GM18909 (cell line): ENCODE data around the gene IGSF10.
"Not testable (repeated sequence)": the region's sequence is repeated elsewhere in the genome, so short reads cannot be mapped to it uniquely, and the experiment has no call there.

Experiments
- ATAC-seq: cut with Tn5 transposase; IDR thresholded peaks from one replicate; pipeline ENCODE4 v1.9.1; 2021; ENCODE audit warnings: mild to moderate bottlenecking; ENCODE audit not compliant: unreplicated experiment, poor library complexity

IGSF10 gene, protein sequence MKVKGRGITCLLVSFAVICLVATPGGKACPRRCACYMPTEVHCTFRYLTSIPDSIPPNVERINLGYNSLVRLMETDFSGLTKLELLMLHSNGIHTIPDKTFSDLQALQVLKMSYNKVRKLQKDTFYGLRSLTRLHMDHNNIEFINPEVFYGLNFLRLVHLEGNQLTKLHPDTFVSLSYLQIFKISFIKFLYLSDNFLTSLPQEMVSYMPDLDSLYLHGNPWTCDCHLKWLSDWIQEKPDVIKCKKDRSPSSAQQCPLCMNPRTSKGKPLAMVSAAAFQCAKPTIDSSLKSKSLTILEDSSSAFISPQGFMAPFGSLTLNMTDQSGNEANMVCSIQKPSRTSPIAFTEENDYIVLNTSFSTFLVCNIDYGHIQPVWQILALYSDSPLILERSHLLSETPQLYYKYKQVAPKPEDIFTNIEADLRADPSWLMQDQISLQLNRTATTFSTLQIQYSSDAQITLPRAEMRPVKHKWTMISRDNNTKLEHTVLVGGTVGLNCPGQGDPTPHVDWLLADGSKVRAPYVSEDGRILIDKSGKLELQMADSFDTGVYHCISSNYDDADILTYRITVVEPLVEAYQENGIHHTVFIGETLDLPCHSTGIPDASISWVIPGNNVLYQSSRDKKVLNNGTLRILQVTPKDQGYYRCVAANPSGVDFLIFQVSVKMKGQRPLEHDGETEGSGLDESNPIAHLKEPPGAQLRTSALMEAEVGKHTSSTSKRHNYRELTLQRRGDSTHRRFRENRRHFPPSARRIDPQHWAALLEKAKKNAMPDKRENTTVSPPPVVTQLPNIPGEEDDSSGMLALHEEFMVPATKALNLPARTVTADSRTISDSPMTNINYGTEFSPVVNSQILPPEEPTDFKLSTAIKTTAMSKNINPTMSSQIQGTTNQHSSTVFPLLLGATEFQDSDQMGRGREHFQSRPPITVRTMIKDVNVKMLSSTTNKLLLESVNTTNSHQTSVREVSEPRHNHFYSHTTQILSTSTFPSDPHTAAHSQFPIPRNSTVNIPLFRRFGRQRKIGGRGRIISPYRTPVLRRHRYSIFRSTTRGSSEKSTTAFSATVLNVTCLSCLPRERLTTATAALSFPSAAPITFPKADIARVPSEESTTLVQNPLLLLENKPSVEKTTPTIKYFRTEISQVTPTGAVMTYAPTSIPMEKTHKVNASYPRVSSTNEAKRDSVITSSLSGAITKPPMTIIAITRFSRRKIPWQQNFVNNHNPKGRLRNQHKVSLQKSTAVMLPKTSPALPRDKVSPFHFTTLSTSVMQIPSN (N-terminal part only)

DNA sequence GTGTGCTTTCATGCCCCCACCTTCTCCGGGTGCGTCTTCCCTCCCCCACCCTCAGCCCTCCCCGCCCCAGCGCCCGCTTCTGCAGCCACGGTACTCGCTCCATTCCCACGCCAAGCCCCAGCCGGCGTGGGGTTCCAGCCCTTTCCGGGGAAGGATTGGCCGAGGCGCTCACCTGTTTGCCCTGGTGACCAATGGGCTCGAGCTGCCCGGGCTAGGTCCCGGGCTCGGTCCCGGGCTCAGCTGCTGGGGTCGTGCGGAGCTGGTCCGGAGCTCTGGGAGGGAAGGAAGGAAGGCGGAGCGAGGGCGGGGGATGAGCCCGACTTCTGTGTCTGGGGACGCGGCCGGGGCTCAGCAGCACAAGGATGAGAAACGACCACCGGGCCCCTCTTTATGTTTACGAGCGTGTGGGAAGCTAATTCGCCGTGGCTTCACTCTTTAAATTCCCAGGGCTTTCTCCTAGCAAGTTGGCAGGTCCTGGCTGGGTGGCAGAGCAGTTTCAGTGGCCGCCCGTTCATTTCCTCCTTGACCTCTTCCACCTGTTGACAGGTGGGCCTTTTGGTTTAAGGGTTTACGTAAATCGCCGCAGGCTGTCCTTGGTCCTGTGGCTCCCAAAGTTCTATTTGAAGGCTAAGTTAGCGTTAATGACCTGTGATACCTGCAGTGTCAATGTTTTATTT is at the start of gene IGSF10:
TSS of gene IGSF10 (minus strand) at position 288 of the 677 bp plus-strand sequence. CDS start 2,352 bp downstream, outside the sequence.
- ATAC-seq = no peak

DNA sequence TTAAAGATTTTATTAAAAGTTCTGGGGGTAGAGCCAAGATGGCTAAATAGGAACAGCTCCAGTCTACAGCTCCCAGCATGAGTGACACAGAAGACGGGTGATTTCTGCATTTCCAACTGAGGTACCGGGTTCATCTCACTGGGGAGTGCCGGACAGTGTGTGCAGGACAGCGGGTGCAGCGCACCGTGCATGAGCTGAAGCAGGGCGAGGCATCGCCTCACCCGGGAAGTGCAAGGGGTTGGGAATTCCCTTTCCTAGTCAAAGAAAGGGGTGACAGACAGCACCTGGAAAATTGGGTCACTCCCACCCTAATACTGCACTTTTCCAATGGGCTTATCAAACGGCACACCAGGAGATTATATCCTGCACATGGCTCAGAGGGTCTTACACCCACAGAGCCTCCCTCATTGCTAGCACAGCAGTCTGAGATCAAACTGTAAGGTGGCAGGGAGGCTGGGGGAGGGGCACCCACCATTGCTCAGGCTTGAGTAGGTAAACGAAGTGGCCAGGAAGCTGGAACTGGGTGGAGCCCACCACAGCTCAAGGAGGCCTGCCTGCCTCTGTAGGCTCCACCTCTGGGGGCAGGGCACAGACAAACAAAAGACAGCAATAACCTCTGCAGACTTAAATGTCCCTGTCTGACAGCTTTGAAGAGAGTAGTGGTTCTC is 48.7 kb upstream of the IGSF10 start:
- not testable (repeated sequence) for ATAC-seq

DNA sequence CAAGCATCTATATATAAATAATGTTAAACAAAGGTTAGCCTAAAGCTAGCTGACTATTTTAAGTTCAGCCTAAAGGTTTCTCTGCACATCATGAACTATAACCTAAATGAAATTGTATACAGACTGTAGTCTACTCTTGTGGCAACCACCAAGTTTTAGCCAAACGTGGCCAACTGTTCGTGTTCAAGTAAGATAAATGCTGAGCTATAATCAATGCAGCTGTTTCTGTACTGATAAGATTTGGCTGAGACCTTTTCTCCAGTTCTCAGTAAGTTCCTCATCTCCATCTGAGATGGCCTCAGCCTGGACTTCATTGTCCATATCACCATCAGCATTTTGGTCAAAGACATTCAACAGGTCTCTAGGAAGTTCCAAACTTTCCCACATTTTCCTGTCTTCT is 43.7 kb upstream of the IGSF10 start:
- ATAC-seq = no peak

DNA sequence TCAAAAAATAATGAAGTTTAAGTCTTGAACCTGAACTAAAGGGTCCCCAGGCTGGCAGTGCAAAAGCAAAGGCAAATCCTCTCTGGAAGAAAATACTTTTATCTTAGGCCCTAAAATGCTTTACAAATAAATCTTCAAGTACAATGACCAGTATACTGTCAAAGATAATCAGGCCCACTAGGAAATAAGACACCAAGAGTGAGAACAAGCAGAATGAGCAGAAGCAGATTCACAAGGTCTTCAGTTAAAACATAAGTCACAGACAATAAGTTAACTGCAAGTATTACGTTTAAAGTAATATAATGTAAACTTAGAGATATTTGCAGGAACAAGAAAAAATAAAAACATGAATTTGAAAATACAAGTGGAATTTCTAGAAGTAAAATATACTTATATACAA is 42.2 kb upstream of the IGSF10 start:
- no peak for ATAC-seq

DNA sequence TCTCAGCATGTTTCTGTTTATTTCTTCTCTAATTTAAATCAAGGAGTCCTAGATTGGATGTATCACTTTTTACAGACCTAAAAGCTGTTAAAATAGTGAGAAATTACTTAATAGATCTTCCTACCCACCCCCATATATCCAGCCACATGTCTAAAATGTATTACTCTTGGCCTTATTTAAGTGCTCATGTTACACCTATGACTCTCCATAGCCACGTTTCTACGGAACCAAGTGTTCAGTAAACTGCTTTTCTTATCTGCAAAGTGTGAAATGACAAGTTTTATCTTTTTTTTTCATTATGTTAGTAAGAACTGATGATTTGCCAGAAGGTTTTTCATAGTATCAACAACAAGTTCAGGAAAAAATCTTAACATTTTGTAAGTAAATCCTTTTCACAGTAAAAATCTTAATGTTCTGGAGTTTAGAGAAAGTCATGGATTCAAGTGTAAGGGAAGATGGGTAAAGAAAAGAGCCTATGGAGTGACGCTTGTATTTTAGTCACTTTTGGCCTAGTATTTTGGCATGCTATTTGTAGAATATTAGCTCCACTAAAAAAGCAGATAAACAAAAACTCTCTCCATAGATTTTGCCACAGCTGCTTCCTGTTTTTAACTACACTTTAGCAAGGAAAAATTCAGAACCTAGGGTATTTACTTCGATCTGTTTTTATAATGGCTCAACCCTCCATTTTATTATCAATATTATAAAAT is 41.2 kb upstream of the IGSF10 start:
- ATAC-seq = no peak

DNA sequence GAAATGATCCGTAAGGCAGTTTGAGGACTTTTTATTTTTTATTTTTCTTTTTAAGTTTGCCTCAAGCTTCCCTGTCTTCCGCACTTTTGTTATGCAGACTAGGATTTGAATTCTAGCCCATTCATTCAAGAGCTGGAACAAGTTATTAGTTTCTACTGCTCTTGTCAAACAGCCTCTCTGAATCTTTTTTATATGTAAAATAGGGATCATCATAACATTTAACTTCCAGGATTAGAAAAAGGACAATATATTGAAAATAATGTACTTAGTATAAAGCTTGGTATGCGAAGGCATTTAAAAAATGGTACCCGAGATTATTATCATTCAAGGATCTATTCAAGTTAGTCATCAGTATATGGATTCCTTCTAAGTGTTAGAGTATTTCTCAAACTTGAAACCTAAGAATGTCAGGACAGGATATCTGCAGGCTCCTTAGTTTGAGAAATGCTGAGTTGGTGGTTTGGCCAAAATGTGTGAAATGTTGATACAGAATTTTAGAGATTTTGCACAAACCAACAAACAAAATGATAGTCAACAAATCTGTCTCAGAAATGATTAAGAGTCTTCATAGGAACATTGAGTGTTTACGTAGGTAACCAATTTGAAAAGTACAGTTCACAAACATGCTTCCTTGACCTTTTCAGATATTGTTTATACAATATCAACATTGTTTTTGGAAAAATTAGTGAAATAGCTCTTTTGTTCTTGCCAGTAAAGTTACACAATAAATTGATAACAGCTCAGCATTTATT is 40.5 kb upstream of the IGSF10 start:
- ATAC-seq = no peak

DNA sequence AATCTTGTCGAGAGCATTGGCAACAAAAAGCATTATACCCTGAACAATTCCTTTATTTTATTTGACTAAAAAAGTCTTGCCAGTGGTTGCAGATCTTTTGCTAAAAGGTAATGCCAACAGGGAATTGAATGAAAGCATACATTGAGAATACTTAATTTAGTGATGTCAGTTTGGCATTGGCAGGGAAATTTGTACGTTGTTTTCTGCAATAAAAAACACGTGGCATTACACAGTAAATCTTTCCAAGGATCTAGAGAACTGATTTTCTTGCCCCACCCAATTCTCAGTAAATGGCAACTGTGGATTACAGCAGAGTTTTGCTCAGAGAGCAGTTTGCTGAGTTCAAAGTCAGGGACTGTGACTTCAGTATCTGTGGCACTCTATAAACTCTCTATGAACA is 38.3 kb upstream of the IGSF10 start:
- ATAC-seq = no peak

DNA sequence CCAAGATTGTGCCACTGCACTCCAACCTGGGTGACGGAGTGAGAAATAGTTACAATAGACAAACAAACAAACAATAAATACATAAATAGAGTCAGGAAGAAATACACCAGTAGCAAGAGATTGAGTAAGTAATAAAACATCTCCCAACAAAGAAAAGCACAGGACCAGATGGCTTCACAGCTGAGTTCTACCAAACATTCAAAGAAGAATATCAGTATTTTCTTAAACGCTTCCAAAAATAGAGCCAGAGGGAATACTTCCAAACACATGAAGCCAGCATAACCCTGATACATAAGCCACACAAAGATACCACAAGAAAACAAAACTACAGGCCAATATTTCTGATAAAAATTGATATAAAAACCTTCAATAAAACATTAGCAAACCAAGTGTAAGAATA is 30.7 kb upstream of the IGSF10 start:
- no peak for ATAC-seq

DNA sequence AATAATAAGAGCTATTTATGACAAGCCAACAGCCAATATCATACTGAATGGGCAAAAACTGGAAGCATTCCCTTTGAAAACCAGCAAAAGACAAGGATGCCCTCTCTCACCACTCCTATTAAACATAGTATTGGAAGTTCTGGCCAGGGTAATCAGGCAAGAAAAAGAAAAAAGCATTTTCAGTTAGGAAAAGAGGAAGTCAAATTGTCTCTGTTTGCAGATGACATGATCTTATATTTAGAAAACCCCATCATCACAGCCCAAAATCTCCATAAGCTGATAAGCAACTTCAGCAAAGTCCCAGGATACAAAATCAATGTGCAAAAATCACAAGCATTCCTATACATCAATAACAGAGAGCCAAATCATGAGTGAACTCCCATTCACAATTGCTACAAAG is 27.0 kb upstream of the IGSF10 start:
- ATAC-seq = not testable (repeated sequence)

DNA sequence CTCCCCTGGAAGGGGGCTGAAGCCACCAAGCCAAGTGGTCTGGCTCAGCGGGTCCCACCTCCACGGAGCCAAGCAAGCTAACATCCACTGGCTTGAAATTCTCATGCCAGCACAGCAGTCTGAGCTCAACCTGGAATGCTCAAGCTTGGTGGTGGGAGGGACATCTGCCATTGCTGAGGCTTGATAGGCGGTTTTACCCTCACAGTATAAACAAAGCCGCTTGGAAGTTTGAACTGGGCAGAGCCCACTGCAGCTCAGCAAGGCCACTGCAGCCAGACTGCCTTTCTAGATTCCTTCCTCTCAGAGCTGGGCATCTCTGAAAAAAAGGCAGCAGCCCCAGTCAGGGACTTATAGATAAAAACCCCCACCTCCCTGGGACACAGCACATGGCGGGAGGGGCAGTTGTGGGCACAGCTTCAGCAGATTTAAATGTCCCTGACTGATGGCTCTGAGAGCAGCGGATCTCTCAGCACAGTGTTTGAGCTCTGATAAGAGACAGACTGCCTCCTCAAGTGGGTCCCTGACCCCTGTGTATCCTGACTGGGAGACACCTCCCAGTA is 23.2 kb upstream of the IGSF10 start:
- ATAC-seq = no peak

DNA sequence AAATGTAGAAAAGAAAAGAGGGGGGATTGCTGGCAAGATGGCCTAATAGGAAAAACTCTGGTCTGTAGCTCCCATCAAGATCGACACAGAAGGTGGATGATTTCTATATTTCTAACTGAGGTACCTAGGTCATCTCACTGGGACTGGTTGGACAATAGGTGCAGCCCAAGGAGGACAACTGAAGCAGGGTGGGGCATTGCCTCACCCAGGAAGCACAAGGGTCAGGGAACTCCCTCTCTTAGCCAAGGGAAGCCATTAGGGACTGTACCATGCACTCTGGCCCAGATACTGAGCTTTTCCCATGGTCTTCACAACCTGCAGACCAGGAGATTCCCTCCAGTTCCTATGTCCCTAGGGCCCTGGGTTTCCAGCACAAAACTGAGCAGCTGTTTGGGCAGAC is 22.6 kb upstream of the IGSF10 start:
- no peak for ATAC-seq

DNA sequence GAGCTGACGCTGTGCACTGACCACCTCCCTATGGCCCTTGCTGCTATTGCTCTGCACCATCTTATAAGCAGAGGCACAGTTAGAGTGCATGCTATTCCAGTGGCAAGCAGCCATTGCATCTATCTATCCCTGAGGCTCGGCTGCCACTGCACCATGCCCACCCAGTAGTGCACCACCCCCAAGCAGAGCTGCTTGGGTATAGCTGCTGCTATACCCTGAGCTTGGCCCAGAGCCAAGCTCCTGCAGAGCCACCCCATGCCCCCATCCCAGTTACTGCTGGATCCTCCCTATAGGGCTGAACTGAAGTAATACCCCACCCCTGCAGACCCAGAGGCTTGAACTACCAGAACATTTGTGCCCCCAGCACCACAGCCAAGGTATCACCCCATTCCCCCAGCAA is 19.6 kb upstream of the IGSF10 start:
- ATAC-seq = no peak

DNA sequence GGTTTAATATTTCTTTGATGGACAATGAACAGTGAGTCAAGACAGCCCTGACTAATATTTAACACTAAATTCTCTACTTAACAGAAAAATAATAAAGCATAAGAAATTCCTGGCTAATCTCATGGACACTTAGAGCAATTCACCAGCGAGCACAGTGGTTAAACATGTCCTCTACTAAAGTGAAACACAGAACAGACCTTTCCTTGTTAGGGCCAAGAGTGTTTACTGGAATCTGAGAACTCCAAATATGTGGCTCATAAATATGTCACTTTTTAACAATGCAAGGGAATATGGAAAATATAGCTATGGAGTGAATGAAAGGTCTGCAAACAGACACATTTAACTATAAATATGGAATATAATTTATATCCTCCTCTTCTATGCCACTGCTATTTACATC is 18.6 kb upstream of the IGSF10 start:
- ATAC-seq = no peak

DNA sequence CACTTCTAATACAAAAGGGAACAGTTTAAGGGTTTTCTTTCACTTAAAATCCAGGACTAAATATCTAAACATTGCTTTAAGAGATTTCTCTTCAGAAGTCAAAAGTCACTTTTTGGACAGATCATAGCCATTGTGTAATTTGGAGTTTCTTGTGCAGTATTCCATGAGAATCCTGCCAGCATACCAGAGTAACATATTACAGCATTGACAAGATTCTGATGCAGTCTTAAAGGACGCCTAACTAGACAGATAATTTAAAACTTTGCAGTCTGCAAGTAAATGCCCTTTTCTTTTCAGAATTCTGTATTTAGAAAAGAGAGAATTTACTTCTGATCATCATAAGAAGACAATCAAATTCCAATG is 17.5 kb upstream of the IGSF10 start:
- no peak for ATAC-seq

DNA sequence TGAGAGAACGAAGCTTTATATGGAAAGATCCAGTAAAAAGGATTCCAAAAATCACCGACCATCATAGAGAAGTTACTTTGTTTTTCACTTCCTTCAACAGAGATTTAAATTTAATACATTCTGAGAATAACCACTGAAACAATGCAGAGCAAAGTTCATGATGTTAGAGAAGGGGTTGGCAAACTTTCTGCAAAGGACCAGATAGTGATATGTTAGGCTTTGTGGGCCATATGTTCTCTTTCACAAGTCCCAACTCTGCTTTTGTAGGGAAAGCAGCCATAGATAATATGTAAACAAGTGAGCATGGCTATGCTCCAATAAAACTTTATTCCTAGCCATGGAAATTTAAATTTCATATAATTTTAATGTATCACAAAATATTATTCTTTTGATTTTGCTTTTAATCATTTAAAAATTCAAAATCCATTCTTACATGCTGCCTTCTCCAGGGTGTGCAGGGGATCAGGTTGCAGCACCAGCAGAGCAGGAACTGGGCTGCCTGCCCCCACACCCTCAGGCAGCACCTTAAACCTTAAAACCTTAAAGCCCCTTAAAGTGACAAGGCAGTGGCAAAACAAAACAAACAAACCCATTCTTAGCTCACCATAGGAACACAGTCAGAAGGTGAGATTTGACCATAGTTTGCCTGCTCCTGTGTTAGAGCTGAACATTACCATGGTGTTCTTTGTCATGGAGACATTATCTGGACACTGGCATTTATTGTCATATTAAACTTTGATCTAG is 16.9 kb upstream of the IGSF10 start:
- no peak for ATAC-seq

DNA sequence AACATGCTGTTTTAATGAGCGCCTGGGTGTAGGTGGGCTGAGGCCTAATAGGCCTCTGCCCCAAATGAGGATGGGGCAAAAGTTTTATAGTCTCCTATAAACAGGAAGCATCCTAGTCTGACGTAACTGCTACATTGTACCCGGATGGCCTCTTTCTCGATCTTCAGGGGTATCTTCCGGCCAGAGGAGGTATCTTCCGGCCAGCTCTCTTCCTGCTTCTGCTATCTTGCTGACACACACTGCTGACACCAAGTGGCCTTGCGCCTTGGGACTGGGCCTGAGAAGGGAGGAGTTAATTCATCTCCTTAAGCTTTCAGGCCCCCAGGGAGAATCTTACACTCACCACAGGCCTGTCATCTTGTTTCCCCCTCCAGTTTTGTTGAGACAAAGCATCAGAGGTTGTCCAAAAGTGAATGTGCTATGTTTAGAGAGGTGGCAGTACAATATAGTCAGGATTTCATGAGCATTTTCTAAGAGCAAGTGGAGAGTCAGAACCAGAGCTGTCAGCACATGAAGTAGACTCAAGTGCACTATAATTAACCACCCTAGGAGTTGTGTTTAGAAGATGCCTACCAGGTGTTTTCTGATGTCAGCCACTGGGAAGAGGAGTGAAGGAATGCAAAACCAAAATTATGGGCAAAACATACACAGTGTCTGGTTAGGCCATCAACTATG is 15.6 kb upstream of the IGSF10 start:
- no peak for ATAC-seq
